Suprapubic skin (tissue), 4 donors: Measurements from ENCODE around the gene TMEM44. TPM values are rescaled to one million over a fixed set of nuclear protein-coding genes. Genes with fewer than 3 reads are reported as not detected.

ENCODE experiments used
- DNase-seq, 2 donors: peaks; one replicate each; pipeline ENCODE4 v3.0.0-alpha.2; 2019; ENCODE audit warnings: low spot score in 2 of 2
- H3K27ac ChIP-seq: fragments of 200-600 bp; sonication (generic); one replicate; pipeline ENCODE4 v1.5.1; 2019
- H3K27me3 ChIP-seq: fragments of 200-600 bp; sonication (generic); one replicate; pipeline ENCODE4 v1.5.1; 2019
- H3K36me3 ChIP-seq: fragments of 200-600 bp; sonication (generic); one replicate; pipeline ENCODE4 v1.5.1; 2019
- H3K4me1 ChIP-seq: fragments of 200-600 bp; sonication (generic); one replicate; pipeline ENCODE4 v1.5.1; 2019
- H3K4me3 ChIP-seq: fragments of 200-600 bp; sonication (generic); one replicate; pipeline ENCODE4 v1.5.1; 2019; ENCODE audit warnings: mild to moderate bottlenecking
- H3K9me3 ChIP-seq: fragments of 200-600 bp; sonication (generic); one replicate; pipeline ENCODE4 v1.5.1; 2019
- EP300 ChIP-seq: sonication (generic); formaldehyde crosslinking; IDR thresholded peaks from one replicate; pipeline ENCODE4 v1.6.1; 2017; ENCODE audit warnings: antibody characterized with exemption
- POLR2A ChIP-seq, 2 donors: fragments of 450-650 bp; IDR thresholded peaks; one replicate each; pipeline ENCODE4 v1.6.1; 2017; ENCODE audit warnings: antibody characterized with exemption in 2 of 2, mild to moderate bottlenecking in 2 of 2, moderate library complexity in 2 of 2
- POLR2AphosphoS5 ChIP-seq, 3 donors: sonication (generic); formaldehyde crosslinking; IDR thresholded peaks; one replicate each; pipeline ENCODE4 v1.6.1; 2017; ENCODE audit warnings: antibody characterized with exemption in 3 of 3
- WGBS: methylation state at CpG from one replicate; pipeline ENCODE4 v1.1.5; 2018; 5-methylcytosine and 5-hydroxymethylcytosine counted together
- total RNA-seq, 4 donors: library from RNA; depleted of rRNA; stranded (reverse); fragments of >200 nt; gene quantifications; one replicate each; pipeline ENCODE4 v1.1.0, GENCODE V29; 2016
- TF ChIP-seq, protein P1 (sequence below), 2 donors: fragments of 200-600 bp in 1 of 2; fragments of 450-650 bp in 1 of 2; sonication (generic) in 1 of 2; IDR thresholded peaks; one replicate each; pipeline ENCODE4 v1.5.1; 2016 to 2019; ENCODE audit warnings: antibody characterized with exemption in 2 of 2, mild to moderate bottlenecking in 1 of 2, moderate library complexity in 1 of 2

Gene TMEM44
- total RNA-seq, 4 donors from 2014 or later, result 1.5 to 8.2 (median 4.7) TPM

DNA sequence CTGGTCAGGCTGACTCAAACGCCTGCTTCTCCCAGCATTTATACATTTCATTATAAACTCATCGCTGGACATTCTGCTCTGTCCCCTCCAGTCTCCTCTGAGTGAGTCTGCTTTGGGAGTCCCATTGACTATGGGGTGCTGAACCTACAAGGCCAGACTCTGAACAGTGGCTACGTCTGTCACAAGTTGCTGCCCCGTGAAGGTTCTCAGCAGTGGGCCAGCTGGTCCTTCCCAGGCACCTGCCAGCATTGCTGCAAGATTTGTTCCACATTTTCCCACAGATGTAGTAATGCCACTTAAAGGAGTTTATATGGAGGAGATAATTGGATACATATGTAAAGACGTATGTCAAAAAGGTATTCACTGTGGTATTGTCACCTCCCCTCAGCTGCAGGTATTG is 73.7 kb downstream of the TMEM44 start:
- no peak overlapping the region for H3K27ac ChIP-seq
- WGBS, result 86% methylated on average over 5 of the region's 5 CpGs
- no peak for DNase-seq
- H3K36me3 ChIP-seq, result no peaks in the 10 kb centered on the region
- H3K9me3 ChIP-seq, result no peaks in the 10 kb centered on the region
- H3K27me3 ChIP-seq, result no peaks in the 10 kb centered on the region
- H3K4me3 ChIP-seq, result no peak overlapping the region
- H3K4me1 ChIP-seq, result peaks cover 5% of the 10 kb centered on the region
- TF ChIP-seq EP300 (no peak), POLR2AphosphoS5 (IDR thresholded peaks at IDR 0.05) (no peak), POLR2A (IDR thresholded peaks at IDR 0.05) (no peak)
- TF ChIP-seq, protein P1, sequence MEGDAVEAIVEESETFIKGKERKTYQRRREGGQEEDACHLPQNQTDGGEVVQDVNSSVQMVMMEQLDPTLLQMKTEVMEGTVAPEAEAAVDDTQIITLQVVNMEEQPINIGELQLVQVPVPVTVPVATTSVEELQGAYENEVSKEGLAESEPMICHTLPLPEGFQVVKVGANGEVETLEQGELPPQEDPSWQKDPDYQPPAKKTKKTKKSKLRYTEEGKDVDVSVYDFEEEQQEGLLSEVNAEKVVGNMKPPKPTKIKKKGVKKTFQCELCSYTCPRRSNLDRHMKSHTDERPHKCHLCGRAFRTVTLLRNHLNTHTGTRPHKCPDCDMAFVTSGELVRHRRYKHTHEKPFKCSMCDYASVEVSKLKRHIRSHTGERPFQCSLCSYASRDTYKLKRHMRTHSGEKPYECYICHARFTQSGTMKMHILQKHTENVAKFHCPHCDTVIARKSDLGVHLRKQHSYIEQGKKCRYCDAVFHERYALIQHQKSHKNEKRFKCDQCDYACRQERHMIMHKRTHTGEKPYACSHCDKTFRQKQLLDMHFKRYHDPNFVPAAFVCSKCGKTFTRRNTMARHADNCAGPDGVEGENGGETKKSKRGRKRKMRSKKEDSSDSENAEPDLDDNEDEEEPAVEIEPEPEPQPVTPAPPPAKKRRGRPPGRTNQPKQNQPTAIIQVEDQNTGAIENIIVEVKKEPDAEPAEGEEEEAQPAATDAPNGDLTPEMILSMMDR (IDR thresholded peaks at IDR 0.05), result no peak

DNA sequence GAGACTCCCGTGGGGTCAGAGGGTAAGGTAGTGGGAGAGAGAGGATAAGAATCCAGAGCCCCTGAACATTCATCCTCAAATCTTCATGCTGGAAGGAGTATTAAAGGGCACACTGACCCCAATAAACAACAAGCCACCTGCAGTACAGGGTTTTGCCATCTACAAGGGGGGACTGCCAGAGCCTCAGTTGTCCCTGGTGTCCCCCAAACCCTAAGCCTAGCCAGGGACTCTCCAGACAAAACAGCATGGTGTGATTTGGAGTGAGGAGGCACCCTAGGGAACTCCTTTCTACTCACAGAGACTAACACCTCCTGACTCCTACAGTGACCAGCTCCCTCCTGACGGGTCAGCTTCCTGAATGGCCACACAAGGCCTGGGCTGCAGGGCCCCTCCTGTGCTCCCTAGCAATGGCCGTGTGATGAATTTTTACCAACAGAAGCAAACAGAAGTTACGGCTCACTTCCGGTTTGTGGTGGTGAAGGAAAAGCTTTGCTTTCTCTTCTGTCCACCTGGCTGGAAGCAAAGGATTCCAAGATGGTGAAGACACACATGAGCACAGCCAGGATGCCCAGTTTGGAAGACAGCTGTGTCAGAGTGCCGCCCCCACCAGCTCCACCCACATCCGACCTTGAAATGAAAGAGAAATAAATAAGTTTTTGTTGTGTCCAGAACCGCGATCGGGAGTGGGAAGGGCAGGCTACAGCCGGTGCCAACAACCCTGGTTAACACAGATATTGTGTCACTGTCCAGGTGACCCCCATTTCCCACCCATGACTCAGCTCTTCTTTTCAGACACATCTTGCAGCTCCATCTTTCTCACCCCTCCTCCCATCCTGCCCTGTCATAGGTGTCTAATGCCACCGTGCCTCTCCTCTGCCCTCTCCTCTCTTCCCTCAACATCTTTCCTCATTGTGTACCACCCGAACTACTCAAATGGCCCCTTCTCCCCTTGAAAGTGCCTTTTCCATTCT is 76.8 kb downstream of the TMEM44 start:
- DNase-seq, result no peak
- TF ChIP-seq, protein P1 (IDR thresholded peaks at IDR 0.05), result no peak
- no peaks in the 10 kb centered on the region for H3K27me3 ChIP-seq
- 66% methylated on average over 11 of the region's 13 CpGs for WGBS
- no peaks in the 10 kb centered on the region for H3K36me3 ChIP-seq
- H3K4me3 ChIP-seq, result no peak overlapping the region
- H3K4me1 ChIP-seq, result peaks cover 5% of the 10 kb centered on the region
- H3K27ac ChIP-seq, result no peak overlapping the region
- no peaks in the 10 kb centered on the region for H3K9me3 ChIP-seq

DNA sequence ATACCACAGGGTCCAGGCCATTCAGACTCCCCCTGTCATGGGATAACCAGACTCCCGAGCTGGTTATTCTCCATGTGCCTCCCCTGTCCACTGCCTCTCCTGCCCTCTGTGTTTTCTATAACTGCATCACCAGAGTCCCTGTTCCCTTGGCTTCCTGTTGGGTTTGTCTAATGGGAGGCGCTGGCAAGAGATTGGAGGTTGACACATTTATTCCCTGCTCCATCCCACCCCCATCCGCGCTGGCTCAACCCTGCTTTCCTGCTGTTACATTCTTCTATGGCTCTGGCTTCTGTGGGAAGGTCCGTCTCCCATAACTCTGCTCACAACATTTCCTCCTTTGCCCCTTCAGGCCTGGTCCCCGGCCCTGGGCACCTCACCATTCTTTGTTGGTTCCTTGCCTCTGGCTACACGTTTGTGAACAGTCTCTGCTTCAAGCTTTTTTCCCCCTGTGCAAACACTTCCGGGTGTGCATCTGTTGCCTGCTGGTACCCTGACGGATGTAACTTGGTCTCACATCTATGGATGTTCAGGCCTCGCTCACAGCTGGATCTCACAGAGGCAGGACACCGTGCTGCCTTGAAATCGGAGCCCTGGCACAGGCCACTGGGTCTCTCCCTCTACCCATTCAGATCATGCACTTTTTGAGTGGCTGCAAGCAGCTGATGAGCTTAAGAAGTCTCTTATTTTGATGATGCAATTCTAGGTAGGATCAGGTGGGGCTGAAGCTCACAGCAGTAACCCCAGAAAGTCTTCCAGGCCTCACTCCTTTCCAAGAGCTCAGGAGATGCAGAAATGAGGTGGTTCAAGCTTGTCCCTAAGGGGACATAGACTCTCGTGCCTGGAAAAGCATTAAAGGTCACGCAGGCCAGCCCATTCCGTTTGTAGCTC is 77.8 kb downstream of the TMEM44 start:
- Histone ChIP-seq H3K27ac (no peak overlapping the region), H3K27me3 (no peaks in the 10 kb centered on the region), H3K4me1 (peaks cover 5% of the 10 kb centered on the region), H3K36me3 (no peaks in the 10 kb centered on the region), H3K4me3 (no peak overlapping the region), H3K9me3 (no peaks in the 10 kb centered on the region)
- WGBS, result 83% methylated on average over 15 of the region's 15 CpGs
- TF ChIP-seq, protein P1 (IDR thresholded peaks at IDR 0.05), result no peak
- TF ChIP-seq EP300, result no peak
- TF ChIP-seq POLR2AphosphoS5 (IDR thresholded peaks at IDR 0.05), result no peak
- no peak for DNase-seq

DNA sequence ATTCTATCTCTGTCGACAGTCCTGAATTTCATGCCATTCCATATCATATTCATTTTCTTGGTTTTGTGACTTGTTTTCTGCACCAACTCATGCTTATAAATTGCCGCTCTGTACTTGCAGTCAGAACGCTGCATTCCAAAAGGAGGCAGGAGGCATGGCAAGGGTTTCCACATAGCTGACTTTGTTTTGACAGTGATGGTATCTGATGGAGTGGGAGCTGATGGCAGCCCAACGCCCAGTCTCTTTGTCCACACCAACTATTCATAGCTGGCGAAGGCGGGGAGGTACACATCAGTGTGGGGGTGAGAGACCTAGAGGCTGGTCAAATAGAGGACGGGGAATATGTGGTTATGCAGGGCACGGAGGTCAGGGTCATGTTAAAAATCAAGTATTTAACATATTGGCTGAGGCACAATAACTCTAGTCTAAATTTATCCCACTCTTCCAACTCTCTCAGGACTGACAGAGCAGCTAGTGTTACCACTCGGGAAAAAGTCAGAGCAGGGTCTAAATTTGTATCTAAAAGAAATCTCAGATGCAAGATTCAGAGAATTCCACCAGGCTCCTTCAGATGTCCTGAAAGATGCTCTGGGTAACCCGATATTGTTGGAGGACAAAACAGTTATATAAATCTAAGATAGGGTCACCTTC is 78.6 kb downstream of the TMEM44 start:
- no peak for DNase-seq
- H3K4me1 ChIP-seq, result peaks cover 5% of the 10 kb centered on the region
- H3K27me3 ChIP-seq, result no peaks in the 10 kb centered on the region
- H3K36me3 ChIP-seq, result no peaks in the 10 kb centered on the region
- H3K27ac ChIP-seq, result no peak overlapping the region
- TF ChIP-seq, protein P1 (IDR thresholded peaks at IDR 0.05), result no peak
- no peak overlapping the region for H3K4me3 ChIP-seq
- no peaks in the 10 kb centered on the region for H3K9me3 ChIP-seq
- WGBS, result 84% methylated on average over 10 of the region's 10 CpGs
